GM15510 (cell line): ENCODE data around the gene IFNK.

Source experiments
- POLR2A ChIP-seq: IDR thresholded peaks from 3 replicates; pipeline ENCODE4 v1.6.1; 2011; ENCODE audit warnings: borderline replicate concordance; ENCODE audit not compliant: insufficient read length; ENCODE audit errors: extremely low read depth

IFNK gene

DNA sequence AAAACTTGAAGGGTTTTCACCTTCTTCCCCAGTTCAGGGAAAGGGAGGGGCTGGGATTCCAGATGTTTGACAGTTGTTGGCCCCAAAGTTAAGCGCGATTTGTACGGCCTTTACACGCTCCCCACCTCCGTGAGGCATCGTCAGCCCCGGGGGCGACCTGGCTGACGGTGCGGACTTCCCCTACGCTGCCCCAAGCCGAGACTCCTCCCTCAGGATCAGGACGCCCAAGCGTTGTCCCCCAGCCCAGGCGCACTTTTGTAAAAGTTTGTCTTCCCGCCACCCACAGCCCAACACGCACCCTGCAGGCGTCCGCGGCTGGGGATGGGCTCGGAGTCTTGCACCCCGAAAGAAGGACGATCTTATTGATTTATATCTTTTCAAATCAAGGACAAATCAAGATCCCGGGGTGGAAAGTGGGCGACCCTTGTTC lies 4.8 kb downstream of the IFNK start:
- no peak for TF ChIP-seq POLR2A

DNA sequence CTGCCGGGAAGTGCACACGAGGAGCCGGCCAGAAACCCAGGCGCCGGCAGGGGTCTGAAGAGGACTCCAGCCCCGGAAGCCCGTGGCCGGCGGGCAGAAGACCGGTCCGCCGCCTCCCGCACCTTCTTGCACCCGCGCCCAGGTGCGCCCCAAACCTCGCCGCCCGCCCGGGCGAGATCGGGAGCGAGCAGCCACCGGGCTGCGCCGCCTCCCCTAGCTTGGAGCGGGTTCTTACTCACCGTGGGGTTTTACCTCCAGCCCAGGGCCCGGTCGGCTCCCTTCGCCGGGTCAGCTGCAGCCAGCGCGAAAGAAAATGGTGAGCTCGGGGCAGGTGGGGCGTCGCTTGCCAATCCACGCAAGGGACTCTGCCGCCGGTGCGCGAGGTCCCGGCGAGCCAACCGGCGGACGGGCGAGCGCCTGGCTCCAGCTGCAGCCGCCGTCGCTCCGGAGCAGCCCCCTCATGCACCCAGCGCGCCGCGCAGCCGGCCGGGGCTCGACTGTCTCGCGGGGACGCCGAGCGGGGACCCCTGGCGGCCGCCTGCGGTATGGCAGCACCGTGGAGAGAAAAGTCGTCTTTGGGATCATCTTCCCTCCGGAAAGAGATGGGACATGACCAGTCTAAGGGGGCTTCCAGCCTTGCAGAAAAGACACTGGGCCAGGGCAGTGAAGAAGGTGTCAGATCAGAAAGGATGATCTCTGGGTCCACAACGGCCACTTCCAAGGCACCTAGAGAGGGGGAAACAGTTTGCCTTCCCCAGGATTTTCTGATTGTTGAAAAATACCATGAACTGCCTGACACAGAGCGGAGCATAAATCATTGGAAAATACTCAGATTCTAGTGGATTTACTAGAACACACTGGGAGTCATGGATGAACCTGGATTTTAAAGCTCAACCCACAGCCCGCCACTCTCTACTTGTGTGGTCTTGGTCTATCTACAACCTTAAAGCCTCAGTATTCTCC lies 5.5 kb downstream of the IFNK start, which contains the start of gene MOB3B:
Gene MOB3B, minus strand, starts transcription at position 499 of the 963 bp plus-strand sequence. CDS start 74,264 bp downstream, outside the sequence.
- TF ChIP-seq POLR2A = no peak

DNA sequence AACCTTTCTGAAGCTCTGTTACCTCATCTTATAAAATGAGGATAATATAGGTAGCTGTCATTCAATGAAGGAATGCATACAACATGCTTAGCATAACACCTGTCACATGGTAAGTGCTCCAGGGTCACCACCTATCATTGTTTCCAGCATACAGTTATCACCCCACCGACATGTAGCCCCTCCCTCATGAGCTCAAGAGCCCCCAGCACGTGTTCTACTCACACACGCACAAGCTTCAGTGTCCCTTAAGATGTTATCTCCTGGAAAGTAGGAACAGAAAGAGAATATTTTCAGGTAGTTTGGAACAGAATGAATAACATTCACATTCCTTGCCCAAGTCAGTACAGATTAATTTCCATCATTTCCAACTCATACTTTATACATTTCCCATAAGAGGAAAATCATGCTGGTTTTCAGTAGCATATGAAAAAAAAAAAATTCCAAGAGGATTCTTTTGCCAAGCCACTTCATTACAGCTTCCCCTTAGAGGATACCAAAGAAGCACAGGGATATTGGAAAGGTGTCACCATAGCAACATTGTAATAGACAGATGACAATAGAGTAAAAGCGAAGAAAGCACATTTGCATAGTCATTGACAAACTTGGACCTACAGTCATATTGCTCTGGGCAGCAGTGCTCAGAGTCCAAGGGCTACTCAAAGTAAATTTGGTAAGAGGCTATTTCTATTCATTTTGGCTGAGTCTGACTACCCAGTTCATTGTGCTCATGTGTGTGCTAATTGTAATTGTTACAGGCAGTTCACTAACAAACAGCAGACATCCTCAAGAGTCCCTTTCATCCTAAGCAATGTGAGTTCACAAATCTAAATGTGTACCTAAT lies 7.0 kb downstream of the IFNK start:
- TF ChIP-seq POLR2A = no peak

DNA sequence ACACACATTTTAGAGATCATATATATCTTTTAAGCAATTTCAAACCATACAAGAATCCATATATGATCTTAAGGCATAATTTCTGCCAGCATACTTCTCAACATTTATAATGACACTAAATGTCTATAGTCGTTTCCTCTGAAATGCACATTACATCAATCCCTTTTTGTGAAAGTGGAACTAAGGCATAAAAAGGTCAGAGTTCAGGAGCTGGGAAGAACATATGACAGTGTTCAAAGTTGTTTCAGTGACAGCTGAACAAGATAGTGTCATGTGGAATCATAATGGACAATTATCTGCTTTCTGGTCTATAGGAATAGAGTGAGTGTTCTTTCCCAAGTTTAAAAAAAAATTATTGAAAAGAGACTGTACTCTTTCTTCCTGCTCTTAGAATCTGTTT lies 8.0 kb downstream of the IFNK start:
- no peak for TF ChIP-seq POLR2A

DNA sequence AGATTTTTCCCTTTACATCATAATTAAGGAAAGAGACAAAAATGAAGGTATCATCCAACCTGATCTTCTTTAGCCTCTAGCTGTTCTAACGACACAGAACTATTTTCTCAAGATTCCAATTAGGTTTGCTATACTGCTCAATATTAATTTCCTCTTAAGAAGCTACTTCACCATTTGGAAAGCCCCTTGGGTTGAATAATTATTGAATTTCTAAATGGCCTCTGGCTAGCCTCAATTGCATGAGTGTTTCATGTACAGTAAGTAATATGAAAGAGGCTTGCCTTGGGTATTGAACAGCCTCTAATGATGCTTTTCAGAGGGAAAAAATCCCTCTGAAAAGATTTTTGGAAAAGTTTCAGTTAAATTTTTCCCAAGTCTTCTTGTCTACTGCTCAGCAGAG lies 9.2 kb downstream of the IFNK start:
- TF ChIP-seq POLR2A = no peak

DNA sequence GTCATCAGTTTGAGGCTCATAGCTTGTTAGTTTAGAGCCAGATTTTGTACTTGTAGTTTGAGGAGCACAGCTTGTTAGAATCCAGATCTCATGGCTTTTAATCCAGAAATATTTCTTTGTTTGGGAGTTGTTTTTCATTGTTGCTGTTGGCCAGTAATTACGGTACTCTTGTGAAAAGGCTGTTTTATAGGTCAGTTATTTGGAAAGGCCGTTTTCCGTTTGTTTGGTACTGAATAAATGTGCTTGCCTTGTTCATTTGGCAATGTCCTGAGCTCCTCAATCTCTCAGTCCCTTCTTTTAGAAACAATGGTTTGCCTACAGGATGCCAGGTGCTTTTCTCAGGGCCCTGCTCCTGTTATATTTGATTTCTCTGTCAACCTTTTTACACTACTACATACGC lies 10.0 kb downstream of the IFNK start:
- no peak for TF ChIP-seq POLR2A

DNA sequence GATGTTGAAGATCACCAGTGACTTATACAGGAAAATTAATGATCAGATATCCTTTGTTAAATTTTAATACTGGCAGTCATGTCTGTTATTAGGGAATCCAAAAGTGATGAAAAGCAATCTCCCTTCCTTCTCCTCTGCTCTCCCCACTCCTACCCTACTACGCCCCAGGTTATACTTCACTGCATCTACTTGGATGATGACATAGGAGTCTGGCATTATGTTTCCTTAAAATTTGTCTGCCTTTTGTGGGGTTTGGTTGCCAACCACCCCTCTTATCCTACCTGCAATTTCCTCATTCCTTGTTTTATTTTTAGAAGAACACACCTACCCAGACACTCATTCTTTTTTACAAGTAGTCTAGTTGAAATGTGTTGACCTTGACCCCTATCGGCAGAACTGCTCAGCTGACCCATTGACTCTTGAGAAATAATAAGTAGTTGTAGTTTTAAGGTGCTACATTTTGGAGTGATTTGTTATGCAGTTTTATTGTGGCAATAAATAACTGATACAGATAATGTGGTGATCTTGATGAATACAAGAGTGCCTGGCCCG lies 10.6 kb downstream of the IFNK start:
- no peak for TF ChIP-seq POLR2A

DNA sequence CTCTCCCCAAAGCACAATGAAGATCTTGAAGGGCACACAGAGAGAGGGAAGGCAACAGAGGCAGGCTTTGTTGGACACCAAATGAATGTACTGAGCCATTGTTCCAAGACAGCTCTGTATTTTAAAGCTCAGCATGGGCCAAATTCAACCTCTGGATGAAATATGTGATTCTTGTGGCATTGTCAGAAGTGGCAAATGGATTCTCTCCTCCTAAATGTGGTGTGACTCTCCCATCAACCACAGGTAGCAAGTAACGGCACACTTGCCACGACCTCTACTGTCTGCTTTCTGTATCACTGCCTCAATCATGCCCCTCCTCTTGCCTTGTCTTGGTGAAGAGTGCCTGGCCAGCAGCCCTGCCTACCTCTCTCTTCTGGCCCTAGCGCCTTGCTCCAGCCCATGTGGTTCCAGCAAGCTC lies 11.6 kb downstream of the IFNK start:
- TF ChIP-seq POLR2A = no peak

DNA sequence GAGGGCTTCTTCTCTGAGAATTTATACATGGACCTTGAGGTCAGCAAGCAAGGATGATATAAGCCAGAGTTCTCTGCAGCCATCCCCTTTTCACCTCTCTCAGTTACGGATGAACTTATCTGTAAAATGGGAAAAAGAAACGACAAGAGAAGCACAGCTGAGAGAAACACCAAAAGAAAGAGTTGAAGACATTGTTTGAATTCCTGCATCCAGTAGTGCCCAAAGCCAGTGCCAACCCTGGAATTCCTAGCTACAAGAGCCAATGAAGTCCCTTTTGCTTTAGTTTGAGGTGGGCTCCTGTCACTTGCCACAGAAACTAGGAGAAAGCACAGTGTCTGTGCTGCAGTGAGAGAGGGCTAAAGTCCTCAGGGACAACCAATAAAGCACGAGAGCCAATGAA lies 12.1 kb downstream of the IFNK start:
- no peak for TF ChIP-seq POLR2A

DNA sequence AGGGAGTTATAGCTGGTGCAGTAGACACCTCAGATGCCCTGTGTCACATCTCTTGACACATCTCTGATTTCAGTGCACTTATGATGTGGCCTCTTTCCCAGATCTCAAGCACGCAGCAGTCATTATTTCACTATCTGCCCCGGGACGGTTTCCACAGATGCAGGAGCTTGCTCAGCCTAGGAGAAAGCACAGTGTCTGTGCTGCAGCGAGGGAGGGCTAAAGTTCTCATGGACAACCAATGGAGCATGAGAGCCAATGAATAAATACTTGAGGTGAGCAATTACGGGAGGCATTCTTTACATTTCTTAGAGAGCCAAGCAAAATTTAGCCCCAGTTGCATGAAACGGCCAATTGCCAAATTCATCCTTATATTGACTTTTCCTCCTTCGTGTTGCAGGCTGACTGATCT lies 12.9 kb downstream of the IFNK start:
- no peak for TF ChIP-seq POLR2A

DNA sequence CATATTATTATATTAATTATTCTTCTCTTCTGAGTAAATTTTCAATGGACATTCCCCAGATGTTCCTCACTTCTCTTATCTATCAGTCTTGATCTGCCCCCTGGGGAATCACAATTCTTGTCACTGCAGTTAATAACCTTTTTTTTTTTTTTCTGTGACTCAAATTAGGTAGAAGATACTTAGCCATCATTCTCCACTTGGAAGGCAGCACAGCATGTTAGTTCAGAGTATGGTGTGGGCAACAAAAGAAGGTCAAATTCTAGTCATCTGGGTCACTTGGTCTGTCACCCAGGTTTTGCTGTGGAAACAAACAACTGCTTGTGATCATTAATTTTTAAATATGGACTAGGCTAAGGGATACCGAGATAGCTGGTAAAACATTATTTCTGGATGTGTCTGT lies 13.7 kb downstream of the IFNK start:
- no peak for TF ChIP-seq POLR2A

DNA sequence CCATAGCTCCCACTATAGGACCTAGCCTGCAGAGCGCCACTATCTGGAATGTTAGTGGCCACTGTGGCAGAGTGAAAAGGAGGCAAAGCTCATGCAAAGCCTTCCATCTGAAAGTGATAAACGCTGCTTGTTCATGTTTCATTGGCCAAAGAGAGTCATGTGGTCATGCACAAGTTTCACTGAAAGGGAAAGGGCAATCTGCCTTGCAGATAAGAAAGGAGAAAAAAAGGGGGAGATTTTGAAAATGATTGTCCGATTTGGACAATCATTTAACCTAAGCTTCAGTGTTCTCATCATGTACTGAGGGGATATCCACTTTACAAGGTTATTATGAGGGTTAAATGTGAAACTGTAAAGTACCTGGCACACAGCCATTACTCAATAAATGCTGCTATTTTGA lies 14.6 kb downstream of the IFNK start:
- TF ChIP-seq POLR2A = no peak

DNA sequence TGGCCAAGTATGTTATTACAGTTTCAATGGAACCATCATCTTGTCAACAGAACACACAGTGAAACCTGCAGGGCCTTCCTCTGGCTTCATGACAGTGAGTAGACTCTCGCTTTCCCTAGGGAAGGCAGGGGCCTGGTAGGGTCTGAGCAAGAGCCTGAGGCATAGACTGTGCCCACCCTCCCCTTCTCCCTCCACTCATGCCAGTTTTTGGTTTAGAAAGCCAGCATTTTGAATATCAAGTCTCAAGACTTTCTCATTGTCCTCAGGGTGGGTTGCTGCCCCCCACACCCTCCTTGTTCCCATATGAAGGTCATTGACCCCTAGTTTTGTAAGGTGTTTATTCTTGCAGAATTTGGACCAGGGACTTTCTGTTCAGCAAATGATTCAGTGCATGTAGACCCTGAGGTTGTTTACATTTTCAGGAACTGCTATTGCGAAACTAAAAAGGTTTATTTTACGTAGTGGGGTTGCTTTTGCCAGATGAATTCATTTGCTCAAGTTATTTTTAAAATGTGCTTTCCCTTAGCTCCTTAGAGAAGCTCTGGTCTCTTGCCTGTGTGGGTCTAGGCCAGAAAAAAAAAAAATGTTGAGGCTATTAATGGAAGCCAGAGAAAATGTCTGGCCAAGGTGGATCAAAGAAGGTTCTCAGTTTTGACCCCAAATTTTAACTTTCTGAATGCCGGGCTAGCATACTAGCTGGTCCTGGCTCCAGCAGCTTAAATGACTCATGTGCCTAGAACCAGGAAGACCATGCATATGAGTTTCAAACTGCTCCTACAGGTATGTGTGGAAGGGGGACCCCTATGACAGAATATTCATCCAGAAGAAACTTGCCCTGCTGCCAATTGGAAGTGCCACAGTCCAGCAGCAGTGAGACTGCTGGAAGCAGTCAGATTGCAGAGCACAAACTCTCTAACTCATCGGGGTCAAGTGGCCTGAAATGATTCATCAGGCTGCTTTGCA lies 15.7 kb downstream of the IFNK start:
- TF ChIP-seq POLR2A = no peak

DNA sequence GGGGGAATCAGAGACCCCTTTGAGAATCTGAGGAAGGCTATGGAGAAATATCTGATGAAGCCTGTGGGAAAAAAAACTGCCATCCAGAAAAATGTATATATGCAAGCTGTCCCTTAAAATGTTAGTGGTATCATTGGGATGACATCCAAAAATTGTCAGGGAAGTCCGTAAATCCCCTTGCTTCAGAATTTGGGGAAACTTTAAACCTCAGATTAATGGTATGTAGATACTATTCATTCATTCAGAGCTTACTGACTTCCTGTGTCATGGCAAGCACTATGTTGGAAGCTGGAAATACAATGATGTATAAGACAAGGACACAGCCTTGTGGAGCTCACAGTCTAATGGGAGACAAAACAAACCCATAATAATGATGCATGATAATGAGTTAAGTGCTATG lies 16.4 kb downstream of the IFNK start:
- no peak for TF ChIP-seq POLR2A
